Rectal smooth muscle tissue (tissue), 1 donor: Measurements from ENCODE around the gene POLE2.
"Not testable (repeated sequence)": the region's sequence is repeated elsewhere in the genome, so short reads cannot be mapped to it uniquely, and the experiment has no call there.

ENCODE experiments used
- H3K27ac ChIP-seq: one replicate; pipeline ENCODE4 v1.7.0; 2013; ENCODE audit warnings: low read depth, low read length, inconsistent platforms
- H3K27me3 ChIP-seq: one replicate; pipeline ENCODE4 v1.7.0; 2013; ENCODE audit warnings: low read length; ENCODE audit not compliant: control insufficient read depth, insufficient read depth
- H3K36me3 ChIP-seq: one replicate; pipeline ENCODE4 v1.7.0; 2013; ENCODE audit warnings: low read length; ENCODE audit not compliant: control insufficient read depth, insufficient read depth
- H3K4me1 ChIP-seq: one replicate; pipeline ENCODE4 v1.7.0; 2013; ENCODE audit warnings: low read length; ENCODE audit not compliant: control insufficient read depth, insufficient read depth
- H3K4me3 ChIP-seq: one replicate; pipeline ENCODE4 v1.7.0; 2013; ENCODE audit warnings: low read length
- H3K9ac ChIP-seq: one replicate; pipeline ENCODE4 v1.7.0; 2013; ENCODE audit warnings: low read length

The POLE2 gene

DNA sequence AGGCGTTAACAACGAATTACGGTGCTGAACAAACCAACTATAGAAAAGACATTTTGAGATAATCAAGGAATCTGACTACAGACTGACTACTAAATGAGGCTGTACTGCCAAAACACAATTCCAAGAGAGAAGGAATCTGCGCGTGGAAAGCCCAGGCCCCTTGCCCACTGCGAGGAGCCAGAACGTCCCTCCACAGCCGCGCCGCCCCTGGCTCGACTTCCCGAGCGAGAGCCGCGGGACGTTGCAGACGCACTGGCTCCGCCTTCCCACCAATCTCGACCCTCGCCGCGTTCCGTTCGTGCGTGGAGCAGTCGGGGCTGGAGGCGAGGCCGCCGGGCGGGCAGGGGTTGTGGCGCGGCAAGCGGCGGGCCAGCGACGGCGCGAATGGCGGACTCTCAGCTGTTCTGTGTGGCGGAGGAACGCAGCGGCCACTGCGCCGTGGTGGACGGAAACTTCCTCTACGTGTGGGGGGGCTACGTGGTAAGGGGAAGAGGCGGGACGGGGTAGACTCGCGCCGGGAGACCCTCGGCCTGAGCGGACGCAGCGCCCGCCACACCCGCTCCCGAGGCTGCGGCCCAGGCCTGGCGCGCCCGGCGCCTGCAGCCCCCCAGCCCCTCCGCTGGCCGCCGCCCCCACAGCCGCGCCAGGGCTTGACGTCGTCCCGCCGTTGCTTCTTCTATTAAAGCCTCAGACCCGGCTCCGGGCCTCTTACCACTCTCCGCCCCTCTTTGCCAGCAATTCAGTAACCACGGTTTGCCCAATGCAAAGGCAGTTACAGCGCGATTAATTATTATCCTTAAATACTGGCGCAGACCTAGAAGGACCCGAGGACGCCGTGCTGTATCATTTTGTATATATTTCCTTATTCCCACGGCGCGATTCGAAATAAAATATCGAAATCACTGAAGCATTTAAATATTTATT lies 5.1 kb upstream of the POLE2 start, which contains the start of gene KLHDC1:
Gene KLHDC1, plus strand, starts transcription at position 310 of the 924 bp plus-strand sequence. Its CDS starts 75 bp downstream, at position 385.
- Histone ChIP-seq H3K36me3 (no peaks in the 10 kb centered on the region), H3K4me1 (peaks cover 5% of the 10 kb centered on the region), H3K27me3 (no peaks in the 10 kb centered on the region), H3K9ac (peak within 1 kb of the TSS; percentile 86), H3K27ac (peak within 1 kb of the TSS; percentile 99), H3K4me3 (peak within 1 kb of the TSS; percentile 88)

DNA sequence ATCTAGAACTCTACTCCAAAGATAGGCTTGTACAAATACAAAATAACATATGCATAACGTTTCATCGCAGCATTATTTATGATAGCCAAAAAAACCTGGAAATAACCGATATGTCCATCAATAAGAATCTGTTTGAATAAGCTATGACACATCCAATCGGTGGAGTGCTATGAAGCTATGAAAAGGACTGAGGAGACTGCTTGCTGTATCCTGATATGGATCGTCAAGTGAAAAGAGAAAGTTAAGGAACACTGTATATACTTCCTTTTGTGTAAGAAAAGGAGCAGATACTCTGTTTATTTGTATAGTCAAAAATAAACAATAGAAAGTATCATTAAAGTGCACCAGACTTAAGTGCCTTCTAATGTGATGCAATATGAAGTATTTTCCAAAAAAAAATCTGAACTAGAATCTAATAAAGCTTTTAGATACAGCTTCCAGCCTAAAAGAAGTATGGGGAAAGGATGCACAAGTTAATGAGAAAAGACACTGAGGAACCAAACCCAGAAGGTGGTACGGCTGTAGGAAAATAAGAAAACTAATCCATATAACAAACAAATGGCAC lies 4.3 kb upstream of the POLE2 start:
- Histone ChIP-seq H3K27ac (peak overlapping the region; percentile 99), H3K9ac (peak overlapping the region; percentile 86), H3K27me3 (no peaks in the 10 kb centered on the region), H3K36me3 (no peaks in the 10 kb centered on the region), H3K4me1 (peaks cover 5% of the 10 kb centered on the region), H3K4me3 (peak overlapping the region; percentile 88)

DNA sequence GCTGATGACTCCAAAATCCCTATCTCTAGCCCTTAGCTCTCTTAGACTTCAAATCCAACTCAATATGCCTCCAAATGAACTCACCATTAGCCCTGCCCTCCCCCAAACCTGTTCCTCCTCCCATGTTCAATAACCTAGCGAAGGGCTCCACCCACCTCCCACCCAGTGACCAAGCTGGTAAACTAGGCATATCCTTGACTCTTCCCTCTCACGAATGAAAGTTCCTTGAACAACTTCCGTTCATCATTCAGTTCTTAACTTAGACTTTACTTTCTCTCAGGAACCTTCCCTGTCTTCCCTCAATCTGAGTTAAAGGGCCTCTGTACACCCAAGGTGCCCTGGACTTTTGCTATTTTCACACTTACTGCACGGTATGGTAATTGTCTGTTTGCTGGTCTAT lies 3.0 kb upstream of the POLE2 start:
- Histone ChIP-seq H3K27me3 (no peaks in the 10 kb centered on the region), H3K27ac (no peak overlapping the region), H3K36me3 (no peaks in the 10 kb centered on the region), H3K4me1 (peaks cover 5% of the 10 kb centered on the region), H3K9ac (no peak overlapping the region), H3K4me3 (no peak overlapping the region)

DNA sequence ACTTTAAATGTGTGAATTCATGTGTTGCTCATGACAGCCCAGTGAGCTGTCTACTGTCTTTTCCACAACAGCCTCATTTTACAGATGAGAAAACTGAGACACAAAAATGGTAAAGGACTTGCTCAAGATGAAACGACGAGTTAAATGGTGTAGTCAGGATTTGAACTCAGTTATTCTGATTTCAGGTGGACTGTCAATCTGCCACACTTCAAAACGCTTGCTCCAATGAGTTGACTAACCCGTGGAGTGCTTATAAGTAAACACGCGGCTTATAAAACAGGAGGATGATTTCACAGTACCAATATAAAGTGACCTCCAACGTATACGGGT lies 652 bp upstream of the POLE2 start:
- Histone ChIP-seq H3K27ac (peak overlapping the region; percentile 85), H3K9ac (no peak overlapping the region), H3K4me1 (peaks cover 2% of the 10 kb centered on the region), H3K27me3 (no peaks in the 10 kb centered on the region), H3K36me3 (no peaks in the 10 kb centered on the region), H3K4me3 (peak overlapping the region; percentile 76)

DNA sequence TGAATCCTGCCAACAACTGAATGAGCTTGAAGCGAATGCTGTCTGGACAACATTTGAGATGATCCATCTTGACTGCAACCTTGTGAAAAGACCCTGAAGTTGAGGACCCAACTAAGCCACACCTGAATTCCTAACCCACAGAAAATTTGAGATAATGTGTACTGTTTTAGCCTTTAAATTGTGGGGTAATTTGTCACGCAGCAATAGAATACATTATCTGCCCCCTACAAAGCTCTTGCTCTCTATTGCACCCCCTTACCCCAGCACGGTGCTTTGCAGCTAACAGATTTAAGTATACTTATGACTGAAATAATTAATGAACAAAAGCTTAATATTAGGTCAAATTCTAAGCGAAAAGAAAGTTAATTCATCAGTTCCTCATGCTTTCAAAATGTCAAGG lies 1.6 kb downstream of the POLE2 start:
- H3K27me3 ChIP-seq: no peaks in the 10 kb centered on the region

DNA sequence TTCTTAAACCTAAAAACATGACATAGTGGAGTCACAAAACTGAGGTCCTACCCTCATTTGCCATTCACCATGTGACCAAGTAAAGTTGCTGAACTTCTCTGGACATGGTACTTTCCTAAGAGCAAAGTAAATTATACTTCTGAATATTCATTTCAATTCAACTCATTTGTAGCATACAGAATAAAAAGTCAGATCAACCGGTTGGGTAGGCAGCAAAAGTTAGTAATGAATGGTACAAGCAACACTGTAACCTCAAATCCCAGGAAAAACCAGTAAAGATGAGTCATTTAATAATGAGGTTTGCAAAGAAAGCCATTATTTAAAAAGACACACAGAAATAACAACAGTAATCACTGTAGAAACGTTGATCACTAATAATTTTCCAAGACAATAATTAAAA lies 8.7 kb downstream of the POLE2 start:
- H3K27me3 ChIP-seq: no peaks in the 10 kb centered on the region
- H3K4me3 ChIP-seq: no peak overlapping the region
- H3K27ac ChIP-seq: no peak overlapping the region
- no peak overlapping the region for H3K9ac ChIP-seq
- no peaks in the 10 kb centered on the region for H3K4me1 ChIP-seq
- no peaks in the 10 kb centered on the region for H3K36me3 ChIP-seq

More for the DNA sequence above, 1.6 kb downstream of the POLE2 start:
- Histone ChIP-seq H3K4me1 (no peaks in the 10 kb centered on the region), H3K36me3 (no peaks in the 10 kb centered on the region), H3K9ac (no peak overlapping the region), H3K27ac (no peak overlapping the region), H3K4me3 (no peak overlapping the region)

DNA sequence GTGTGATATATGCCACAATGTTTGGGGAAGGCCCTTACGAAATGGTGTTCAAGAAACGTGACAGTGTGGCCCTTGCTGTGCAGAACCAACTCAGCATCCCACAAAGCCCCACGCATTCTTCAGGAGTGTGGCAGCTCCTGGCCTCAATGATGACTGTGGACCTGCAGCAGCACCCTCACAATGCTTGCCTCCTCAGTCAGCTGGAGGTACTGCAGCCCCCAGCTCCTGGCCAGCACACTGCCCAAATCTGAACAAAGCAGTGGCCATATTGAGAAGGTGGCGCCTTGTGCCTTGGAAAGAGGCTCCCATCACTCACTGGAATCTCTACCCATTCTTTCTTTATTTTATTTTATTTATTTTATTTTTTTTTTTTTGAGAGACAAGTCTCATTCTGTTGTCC lies 10.4 kb downstream of the POLE2 start:
- H3K27me3 ChIP-seq: no peaks in the 10 kb centered on the region
- H3K9ac ChIP-seq: no peak overlapping the region
- no peaks in the 10 kb centered on the region for H3K4me1 ChIP-seq
- no peak overlapping the region for H3K4me3 ChIP-seq
- H3K27ac ChIP-seq: no peak overlapping the region
- no peaks in the 10 kb centered on the region for H3K36me3 ChIP-seq

DNA sequence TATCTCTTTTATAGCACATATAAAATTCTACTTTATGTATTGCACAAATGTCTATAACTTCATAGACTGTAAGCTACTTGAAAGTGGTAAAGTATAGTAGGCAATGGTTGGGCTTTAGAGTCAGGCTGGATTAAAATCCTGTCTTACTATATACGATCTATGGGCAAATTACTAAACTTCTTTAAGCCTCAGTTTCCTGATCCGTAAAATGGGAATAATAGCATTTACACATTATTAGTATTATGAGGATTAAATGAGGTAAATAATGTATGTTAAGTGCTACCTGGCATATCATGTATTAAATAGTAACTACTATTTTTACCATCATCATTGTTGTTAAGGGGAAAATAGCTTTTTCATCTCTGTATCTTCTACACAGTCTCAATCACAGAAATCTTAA lies 14.4 kb downstream of the POLE2 start:
- Histone ChIP-seq H3K4me3 (no peak overlapping the region), H3K36me3 (no peaks in the 10 kb centered on the region), H3K9ac (no peak overlapping the region), H3K27ac (no peak overlapping the region), H3K27me3 (no peaks in the 10 kb centered on the region), H3K4me1 (no peaks in the 10 kb centered on the region)

DNA sequence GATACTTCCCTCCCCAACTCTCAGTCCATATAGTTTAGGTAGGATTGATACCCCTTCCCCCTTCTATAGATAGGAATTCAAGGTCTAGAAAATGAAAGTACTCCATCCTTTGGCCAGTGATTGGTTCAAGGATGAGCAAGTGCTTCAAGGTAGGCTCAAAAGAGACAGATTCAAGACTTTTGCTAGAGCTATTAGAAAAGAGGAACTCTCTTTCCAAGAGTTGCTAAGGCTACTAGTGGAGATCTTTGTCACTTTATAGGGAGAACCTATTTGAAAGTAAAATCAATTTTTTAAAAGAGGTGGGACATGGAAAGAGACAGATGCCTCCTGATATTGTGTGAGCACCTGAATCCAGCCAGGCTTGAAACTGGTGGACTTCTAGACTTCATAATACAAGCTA lies 17.5 kb downstream of the POLE2 start:
- Histone ChIP-seq H3K36me3 (no peaks in the 10 kb centered on the region), H3K9ac (no peak overlapping the region), H3K4me1 (no peaks in the 10 kb centered on the region)

DNA sequence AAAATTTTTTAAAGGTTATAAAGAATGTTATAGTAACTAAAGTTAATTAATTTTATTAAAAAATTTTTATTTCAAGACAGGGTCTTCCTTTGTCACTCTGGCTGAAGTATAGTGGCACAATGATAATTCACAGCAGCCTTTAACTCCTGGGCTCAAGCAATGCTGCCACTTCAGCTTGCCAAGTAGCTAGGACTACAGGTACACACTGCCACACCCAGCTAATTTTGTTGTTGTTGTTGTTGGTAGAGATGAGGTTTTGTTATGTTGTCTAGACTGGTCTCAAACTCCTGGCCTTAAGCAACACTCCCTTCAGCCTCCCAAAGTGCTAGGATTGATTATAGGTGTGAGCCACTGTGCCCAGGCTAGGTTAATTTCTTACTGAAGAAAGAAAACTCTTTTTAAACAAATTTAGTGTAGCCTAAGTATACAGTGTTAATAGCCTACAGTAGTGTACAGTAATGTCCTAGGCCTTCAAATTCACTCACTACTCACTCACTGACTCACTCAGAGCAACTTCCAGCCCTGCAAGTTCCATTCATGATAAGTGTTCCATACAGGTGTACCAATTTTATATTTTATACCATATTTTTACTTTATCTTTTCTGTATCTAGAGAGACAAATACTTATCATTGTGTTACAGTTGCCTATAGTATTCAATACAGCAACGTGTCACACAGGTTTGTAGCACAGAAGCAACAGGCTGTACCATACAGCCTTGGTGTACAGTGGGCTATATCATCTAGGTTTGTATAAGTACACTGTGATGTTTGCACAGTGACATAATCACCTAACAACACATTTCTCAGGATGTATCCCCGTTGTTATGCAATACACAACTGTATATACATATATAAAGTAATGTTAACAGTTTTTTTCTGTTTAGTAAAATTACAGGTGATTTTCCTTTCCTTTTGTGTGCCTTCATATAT lies 28.2 kb downstream of the POLE2 start:
- Histone ChIP-seq H3K27ac (no peak overlapping the region), H3K4me3 (no peak overlapping the region), H3K4me1 (no peaks in the 10 kb centered on the region)

More for the DNA sequence above, 17.5 kb downstream of the POLE2 start:
- H3K27ac ChIP-seq: no peak overlapping the region
- no peaks in the 10 kb centered on the region for H3K27me3 ChIP-seq
- H3K4me3 ChIP-seq: no peak overlapping the region

DNA sequence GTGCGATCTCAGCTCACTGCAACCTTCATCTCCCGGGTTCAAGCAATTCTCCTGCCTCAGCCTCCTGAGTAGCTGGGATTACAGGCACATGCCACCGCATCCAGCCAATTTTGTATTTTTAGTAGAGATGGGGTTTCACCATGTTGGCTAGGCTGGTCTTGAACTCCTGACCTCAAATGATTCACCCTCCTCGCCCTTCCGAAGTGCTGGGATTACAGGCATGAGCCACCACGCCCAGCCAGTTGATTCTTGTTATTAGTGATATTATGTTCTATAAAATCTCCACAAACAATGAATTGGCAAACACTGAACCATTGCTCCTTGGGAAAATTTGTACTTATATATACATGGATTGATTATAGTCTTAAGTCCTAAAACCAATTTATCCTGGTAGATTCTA lies 30.5 kb downstream of the POLE2 start:
- H3K36me3 ChIP-seq, H3K9ac ChIP-seq, H3K27me3 ChIP-seq, H3K27ac ChIP-seq, H3K4me1 ChIP-seq, H3K4me3 ChIP-seq: not testable (repeated sequence)

More for the DNA sequence above, 28.2 kb downstream of the POLE2 start:
- Histone ChIP-seq H3K27me3 (no peaks in the 10 kb centered on the region), H3K9ac (no peak overlapping the region), H3K36me3 (no peaks in the 10 kb centered on the region)

DNA sequence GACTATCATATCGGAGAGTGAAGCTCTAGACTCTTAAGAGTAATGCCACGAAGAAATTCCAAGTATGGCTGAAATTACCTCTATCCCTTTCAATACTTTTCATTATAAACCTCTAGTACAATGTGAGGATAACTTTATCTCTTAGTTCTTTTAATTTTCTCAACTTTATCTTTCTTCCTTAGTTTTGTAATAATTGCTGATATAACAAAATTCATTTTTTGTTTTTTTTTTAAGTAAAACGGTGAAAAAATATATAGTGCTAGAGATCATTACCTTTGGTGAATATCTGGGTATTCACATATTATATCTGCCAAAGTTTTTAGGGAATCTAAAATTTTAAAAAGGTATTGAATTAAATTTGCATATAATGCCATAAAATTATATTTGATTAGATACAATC lies 33.5 kb downstream of the POLE2 start:
- Histone ChIP-seq H3K27me3 (no peaks in the 10 kb centered on the region), H3K36me3 (no peaks in the 10 kb centered on the region)

More for the DNA sequence above, 33.5 kb downstream of the POLE2 start:
- no peak overlapping the region for H3K27ac ChIP-seq
- H3K4me3 ChIP-seq: no peak overlapping the region
- H3K9ac ChIP-seq: no peak overlapping the region
- no peaks in the 10 kb centered on the region for H3K4me1 ChIP-seq
